CD4-positive, alpha-beta memory T cell (primary cell): ENCODE data around the gene BBX. TPM values are rescaled to one million over a fixed set of nuclear protein-coding genes. Genes with fewer than 3 reads are reported as not detected.

Source experiments
- CTCF ChIA-PET: fragments of 350-600 bp; sonication (Branson Sonifier 250); formaldehyde crosslinking; loops from one replicate; lab custom pipeline; 2021; ENCODE audit warnings: inconsistent platforms; ENCODE audit not compliant: partially characterized antibody; lab: Charles Lee
- POLR2A ChIA-PET: fragments of 350-600 bp; sonication (Branson Sonifier 250); formaldehyde crosslinking; loops from one replicate; lab custom pipeline; 2021; ENCODE audit not compliant: partially characterized antibody; lab: Charles Lee
- DNase-seq, 5 donors: peaks; one replicate each; pipeline versions ENCODE4 v3.0.0 to v3.0.0-alpha.2; 2020 to 2022; ENCODE audit warnings: mixed read lengths in 1 of 5
- H3K27ac ChIP-seq: one replicate; pipeline ENCODE4 v1.7.0; 2013; ENCODE audit warnings: low read depth, low read length
- H3K27me3 ChIP-seq: 2 replicates; pipeline ENCODE4 v1.7.0; 2013; ENCODE audit warnings: mild to moderate bottlenecking, low read length, moderate library complexity; ENCODE audit not compliant: insufficient read depth
- H3K36me3 ChIP-seq: 2 replicates; pipeline ENCODE4 v1.7.0; 2013; ENCODE audit warnings: mild to moderate bottlenecking, low read length, moderate library complexity; ENCODE audit not compliant: insufficient read depth
- H3K4me1 ChIP-seq: 2 replicates; pipeline ENCODE4 v1.7.0; 2013; ENCODE audit warnings: mild to moderate bottlenecking, low read length, moderate library complexity; ENCODE audit not compliant: insufficient read depth
- H3K4me3 ChIP-seq, 2 donors: one replicate each; pipeline ENCODE4 v1.7.0; 2013; ENCODE audit warnings: low read length in 2 of 2, mild to moderate bottlenecking in 1 of 2
- H3K9me3 ChIP-seq, 2 donors: one replicate each; pipeline ENCODE4 v1.7.0; 2013; ENCODE audit warnings: low read length in 2 of 2, control low read depth in 1 of 2; ENCODE audit not compliant: control insufficient read depth in 1 of 2
- H3K27ac Mint-ChIP-seq, 7 donors: one replicate each; pipeline ENCODE4 v1.8.0; 2020 to 2021; ENCODE audit warnings: mixed read lengths in 7 of 7, mild to moderate bottlenecking in 6 of 7, inconsistent platforms in 3 of 7, moderate library complexity in 3 of 7
- H3K27me3 Mint-ChIP-seq, 2 donors: one replicate each; pipeline ENCODE4 v1.8.0; 2020 to 2021; ENCODE audit warnings: mixed read lengths in 2 of 2
- H3K36me3 Mint-ChIP-seq, 2 donors: one replicate each; pipeline ENCODE4 v1.8.0; 2020 to 2021; ENCODE audit warnings: mixed read lengths in 2 of 2, inconsistent platforms in 1 of 2, mild to moderate bottlenecking in 1 of 2
- H3K4me1 Mint-ChIP-seq, 4 donors: one replicate each; pipeline ENCODE4 v1.8.0; 2020 to 2021; ENCODE audit warnings: mixed read lengths in 4 of 4, mild to moderate bottlenecking in 1 of 4
- H3K4me3 Mint-ChIP-seq, 8 donors: one replicate each; pipeline ENCODE4 v1.8.0; 2020 to 2021; ENCODE audit warnings: mixed read lengths in 8 of 8, mild to moderate bottlenecking in 7 of 8, moderate library complexity in 6 of 8, inconsistent platforms in 3 of 8
- H3K9me3 Mint-ChIP-seq, 8 donors: one replicate each; pipeline ENCODE4 v1.8.0; 2020 to 2021; ENCODE audit warnings: mixed read lengths in 8 of 8, mild to moderate bottlenecking in 5 of 8, inconsistent platforms in 3 of 8, moderate library complexity in 1 of 8
- intact Hi-C: fragments of 100-400 bp; cut with micrococcal nuclease; formaldehyde crosslinking; loops from one replicate; pipeline ENCODE4 v1.15.1; 2023
- polyA plus RNA-seq, 2 donors: library from polyadenylated mRNA; unstranded; fragments of 300-500 nt; fragmentation: Illumina TruSeq; gene quantifications; one replicate each; pipeline ENCODE4 v1.2.3, GENCODE V29; 2021
- total RNA-seq, 2 experiments: library from RNA; stranded (reverse); gene quantifications; one replicate each; pipeline ENCODE4 v1.2.3, GENCODE V29; 2021

Gene BBX
- total and polyA plus RNA-seq, 4 experiments from 2014 or later, result 85.4 to 101 (median 96.5) TPM

- ChIA-PET POLR2A (no interaction called here), CTCF (interaction anchor here (0.7 to 2.2 kb wide), 7 partner anchors 9 to 253 kb away, joined by 3 to 10 read pairs (median 4); no protein-coding TSS in a partner anchor)
- intact Hi-C loops, result loop anchor here (10.0 kb wide), 1 partner anchor 884 kb away; no protein-coding TSS in a partner anchor
Measured at GRCh38 chr3:107670986-107671385, 148.2 kb downstream of the BBX start.

GRCh38 chr3:107674371-107674770 is 151.6 kb downstream of the BBX start:
- no peaks in the 10 kb centered on the region for H3K9me3 ChIP-seq
- CTCF ChIA-PET, result interaction anchor here (1.3 to 7.1 kb wide), 13 partner anchors 8 to 804 kb away, joined by 3 to 100 read pairs (median 14); no protein-coding TSS in a partner anchor
- peaks cover 3% of the 10 kb centered on the region for H3K4me1 ChIP-seq
- H3K4me3 ChIP-seq, result no peak overlapping the region
- Mint-ChIP-seq H3K36me3 (no peaks in the 10 kb centered on the region), H3K9me3 (no peaks in the 10 kb centered on the region), H3K27me3 (no peaks in the 10 kb centered on the region), H3K27ac (peak overlapping the region in 2 of 7 donors; percentile 20 to 69), H3K4me3 (no peak overlapping the region), H3K4me1 (peaks cover 7 to 22% (median 14%) of the 10 kb centered on the region in 4 donors)
- H3K36me3 ChIP-seq, result no peaks in the 10 kb centered on the region
- DNase-seq, result no peak
- H3K27me3 ChIP-seq, result no peaks in the 10 kb centered on the region
- POLR2A ChIA-PET, result interaction anchor here (1.1 to 1.6 kb wide), 2 partner anchors 10 to 16 kb away, joined by 3 to 4 read pairs; no protein-coding TSS in a partner anchor
- intact Hi-C loops, result loop anchor here (10.0 kb wide), 1 partner anchor 880 kb away; no protein-coding TSS in a partner anchor
- no peak overlapping the region for H3K27ac ChIP-seq

More at GRCh38 chr3:107670986-107671385, 148.2 kb downstream of the BBX start:
- no peak overlapping the region for H3K4me3 ChIP-seq
- Mint-ChIP-seq H3K4me1 (peaks cover 10 to 29% (median 19%) of the 10 kb centered on the region in 4 donors), H3K27me3 (no peaks in the 10 kb centered on the region), H3K36me3 (peaks cover 2 to 4% of the 10 kb centered on the region in 2 donors), H3K9me3 (no peaks in the 10 kb centered on the region), H3K27ac (no peak overlapping the region), H3K4me3 (no peak overlapping the region)
- no peak overlapping the region for H3K27ac ChIP-seq
- no peak for DNase-seq
- no peaks in the 10 kb centered on the region for H3K9me3 ChIP-seq
- H3K4me1 ChIP-seq, result no peaks in the 10 kb centered on the region
- H3K27me3 ChIP-seq, result no peaks in the 10 kb centered on the region
- H3K36me3 ChIP-seq, result no peaks in the 10 kb centered on the region

- H3K27me3 ChIP-seq, result no peaks in the 10 kb centered on the region
- no peaks in the 10 kb centered on the region for H3K27me3 Mint-ChIP-seq
- no peak overlapping the region for H3K4me3 ChIP-seq
- no peaks in the 10 kb centered on the region for H3K36me3 Mint-ChIP-seq
- H3K36me3 ChIP-seq, result no peaks in the 10 kb centered on the region
- no peak for DNase-seq
- intact Hi-C loops, result loop anchor here (5.0 to 10.0 kb wide), 4 partner anchors 438 to 879 kb away; no protein-coding TSS in a partner anchor
- H3K4me3 Mint-ChIP-seq, result no peak overlapping the region
- ChIA-PET POLR2A (interaction anchor here (0.9 to 1.6 kb wide), 3 partner anchors 9 to 15 kb away, joined by 3 to 4 read pairs (median 3); no protein-coding TSS in a partner anchor), CTCF (interaction anchor here (1.0 to 7.1 kb wide), 26 partner anchors 9 to 803 kb away, joined by 3 to 100 read pairs (median 7); no protein-coding TSS in a partner anchor)
- H3K27ac ChIP-seq, result no peak overlapping the region
- H3K4me1 Mint-ChIP-seq, result peaks cover 8 to 21% (median 16%) of the 10 kb centered on the region in 4 donors
- peaks cover 3% of the 10 kb centered on the region for H3K4me1 ChIP-seq
- no peaks in the 10 kb centered on the region for H3K9me3 ChIP-seq
- no peaks in the 10 kb centered on the region for H3K9me3 Mint-ChIP-seq
- peak overlapping the region in 5 of 7 donors; percentile 8 to 75 (median 16) for H3K27ac Mint-ChIP-seq
Measured at GRCh38 chr3:107675233-107675900, 152.6 kb downstream of the BBX start.

GRCh38 chr3:107676469-107677309 is 153.9 kb downstream of the BBX start:
- Mint-ChIP-seq H3K27me3 (no peaks in the 10 kb centered on the region), H3K36me3 (peaks cover 0 to 5% of the 10 kb centered on the region in 2 donors), H3K9me3 (no peaks in the 10 kb centered on the region), H3K4me1 (peaks cover 16 to 23% (median 21%) of the 10 kb centered on the region in 4 donors), H3K27ac (no peak overlapping the region), H3K4me3 (no peak overlapping the region)
- intact Hi-C loops, result loop anchor here (1.0 to 10.0 kb wide), 7 partner anchors 16 to 878 kb away; no protein-coding TSS in a partner anchor
- ChIA-PET POLR2A (interaction anchor here (0.9 kb wide), 1 partner anchor 17 kb away, joined by 3 read pairs; no protein-coding TSS in a partner anchor), CTCF (interaction anchor here (0.7 to 7.1 kb wide), 34 partner anchors 8 to 804 kb away, joined by 3 to 100 read pairs (median 6); no protein-coding TSS in a partner anchor)
- Histone ChIP-seq H3K27me3 (no peaks in the 10 kb centered on the region), H3K27ac (no peak overlapping the region), H3K36me3 (no peaks in the 10 kb centered on the region), H3K4me1 (peaks cover 3% of the 10 kb centered on the region), H3K9me3 (no peaks in the 10 kb centered on the region), H3K4me3 (no peak overlapping the region)
- DNase-seq, result peak in 4 of 5 donors; percentile 14 to 33 (median 32)

GRCh38 chr3:107679921-107680320 is 157.2 kb downstream of the BBX start:
- ChIA-PET CTCF (interaction anchor here (0.9 to 7.1 kb wide), 4 partner anchors 9 to 444 kb away, joined by 3 to 100 read pairs (median 24); no protein-coding TSS in a partner anchor), POLR2A (no interaction called here)
- DNase-seq, result no peak
- Histone ChIP-seq H3K9me3 (no peaks in the 10 kb centered on the region), H3K4me1 (peaks cover 24% of the 10 kb centered on the region), H3K27ac (no peak overlapping the region), H3K4me3 (no peak overlapping the region), H3K27me3 (no peaks in the 10 kb centered on the region), H3K36me3 (no peaks in the 10 kb centered on the region)
- Mint-ChIP-seq H3K27me3 (no peaks in the 10 kb centered on the region), H3K27ac (no peak overlapping the region), H3K9me3 (no peaks in the 10 kb centered on the region), H3K36me3 (peaks cover 0 to 5% of the 10 kb centered on the region in 2 donors), H3K4me3 (no peak overlapping the region), H3K4me1 (peaks cover 33 to 42% (median 41%) of the 10 kb centered on the region in 4 donors)
- intact Hi-C loops, result loop anchor here (5.0 to 10.0 kb wide), 4 partner anchors 443 to 875 kb away; no protein-coding TSS in a partner anchor

GRCh38 chr3:107680698-107681097 is 157.9 kb downstream of the BBX start:
- H3K9me3 Mint-ChIP-seq, result no peaks in the 10 kb centered on the region
- CTCF ChIA-PET, result interaction anchor here (1.0 to 7.1 kb wide), 4 partner anchors 9 to 445 kb away, joined by 3 to 44 read pairs (median 4); no protein-coding TSS in a partner anchor
- peaks cover 29% of the 10 kb centered on the region for H3K4me1 ChIP-seq
- peaks cover 0 to 5% of the 10 kb centered on the region in 2 donors for H3K36me3 Mint-ChIP-seq
- no peak overlapping the region for H3K4me3 Mint-ChIP-seq
- H3K27ac Mint-ChIP-seq, result peak overlapping the region in 1 of 7 donors; percentile 10
- H3K27me3 ChIP-seq, result no peaks in the 10 kb centered on the region
- peaks cover 34 to 45% (median 42%) of the 10 kb centered on the region in 4 donors for H3K4me1 Mint-ChIP-seq
- intact Hi-C loops, result no loop called here
- H3K36me3 ChIP-seq, result no peaks in the 10 kb centered on the region
- no peaks in the 10 kb centered on the region for H3K27me3 Mint-ChIP-seq
- no peak overlapping the region for H3K4me3 ChIP-seq
- H3K9me3 ChIP-seq, result no peaks in the 10 kb centered on the region
- no peak for DNase-seq
- H3K27ac ChIP-seq, result no peak overlapping the region
- POLR2A ChIA-PET, result no interaction called here
